NCI-H1930 (cell line): ENCODE measurements around the gene GPR132.
A peak's percentile ranks its signal among the peaks of the same experiment; 100 is the strongest.
"Not testable (repeated sequence)": the region's sequence is repeated elsewhere in the genome, so short reads cannot be mapped to it uniquely, and the experiment has no call there.

Source experiments
- DNase-seq, 2 experiments: peaks; one replicate each; lab custom pipeline; 2025; lab: John Stamatoyannopoulos, UW

Gene GPR132, protein sequence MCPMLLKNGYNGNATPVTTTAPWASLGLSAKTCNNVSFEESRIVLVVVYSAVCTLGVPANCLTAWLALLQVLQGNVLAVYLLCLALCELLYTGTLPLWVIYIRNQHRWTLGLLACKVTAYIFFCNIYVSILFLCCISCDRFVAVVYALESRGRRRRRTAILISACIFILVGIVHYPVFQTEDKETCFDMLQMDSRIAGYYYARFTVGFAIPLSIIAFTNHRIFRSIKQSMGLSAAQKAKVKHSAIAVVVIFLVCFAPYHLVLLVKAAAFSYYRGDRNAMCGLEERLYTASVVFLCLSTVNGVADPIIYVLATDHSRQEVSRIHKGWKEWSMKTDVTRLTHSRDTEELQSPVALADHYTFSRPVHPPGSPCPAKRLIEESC

DNA sequence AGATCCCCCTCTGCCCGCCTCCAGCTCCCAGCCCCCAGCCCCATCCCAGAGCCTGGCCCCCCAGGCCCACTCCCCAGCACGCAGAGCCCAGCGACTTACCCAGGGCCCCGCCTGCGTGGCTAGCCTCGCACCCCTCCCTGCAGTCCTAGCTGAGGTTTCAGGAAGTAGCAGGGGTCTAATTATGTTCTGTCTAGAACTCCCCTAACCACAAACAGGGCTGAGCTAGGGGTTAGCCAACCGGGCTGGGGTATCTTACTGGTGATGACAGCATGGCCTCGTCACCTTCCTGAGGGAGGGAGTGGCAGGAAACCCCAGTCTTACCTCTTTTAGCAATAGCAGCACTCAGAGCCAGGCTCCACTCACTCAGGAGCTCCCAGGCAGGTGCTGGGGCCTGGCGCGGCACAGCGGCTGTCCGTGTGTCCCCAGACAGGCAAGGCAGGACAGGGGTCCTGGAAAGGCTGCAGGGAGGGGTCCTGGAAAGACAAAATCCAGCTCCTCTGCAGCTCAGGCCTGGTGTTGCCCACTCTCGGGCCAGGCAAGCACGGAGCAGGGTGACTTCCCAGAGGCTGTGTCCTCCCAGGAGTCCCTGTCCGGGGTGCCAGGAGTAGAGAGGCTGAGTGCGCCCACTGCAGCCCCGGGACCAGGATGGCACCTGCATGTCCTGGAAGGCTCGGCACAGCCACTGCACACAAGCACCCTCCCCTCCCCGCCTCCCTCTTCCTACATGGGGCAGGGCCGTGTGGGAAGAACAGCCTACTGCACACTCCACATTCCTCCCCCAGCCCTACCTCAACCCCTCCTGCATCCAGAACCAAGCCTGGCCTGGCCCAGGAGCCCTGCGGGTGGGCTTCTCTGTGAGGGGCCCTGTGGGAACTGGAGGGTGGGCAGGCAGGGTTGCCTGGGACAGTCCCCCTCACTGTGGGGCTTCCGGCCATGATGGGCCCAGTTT is at the start of gene GPR132:
TSS of gene GPR132 (minus strand) at position 151 of the 949 bp plus-strand sequence. CDS start 10,010 bp downstream, outside the sequence.
- no peak for DNase-seq

DNA sequence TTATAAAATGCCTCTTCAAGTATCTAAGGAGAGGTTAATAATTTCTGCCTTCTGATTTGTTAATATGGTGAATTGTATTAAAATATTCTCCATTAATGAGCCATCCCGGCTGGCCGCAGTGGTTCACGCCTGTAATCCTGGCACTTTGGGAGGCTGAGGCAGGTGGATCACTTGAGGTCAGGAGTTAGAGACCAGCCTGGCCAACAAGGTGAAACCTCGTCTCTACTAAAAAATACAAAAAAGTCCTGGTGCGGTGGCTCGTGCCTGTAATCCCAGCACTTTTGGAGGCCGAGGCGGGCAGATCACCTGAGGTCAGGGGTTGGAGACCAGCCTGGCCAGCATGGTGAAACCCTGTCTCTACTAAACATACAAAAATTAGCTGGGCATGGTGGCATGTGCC is 44.0 kb upstream of the GPR132 start:
- not testable (repeated sequence) for DNase-seq

DNA sequence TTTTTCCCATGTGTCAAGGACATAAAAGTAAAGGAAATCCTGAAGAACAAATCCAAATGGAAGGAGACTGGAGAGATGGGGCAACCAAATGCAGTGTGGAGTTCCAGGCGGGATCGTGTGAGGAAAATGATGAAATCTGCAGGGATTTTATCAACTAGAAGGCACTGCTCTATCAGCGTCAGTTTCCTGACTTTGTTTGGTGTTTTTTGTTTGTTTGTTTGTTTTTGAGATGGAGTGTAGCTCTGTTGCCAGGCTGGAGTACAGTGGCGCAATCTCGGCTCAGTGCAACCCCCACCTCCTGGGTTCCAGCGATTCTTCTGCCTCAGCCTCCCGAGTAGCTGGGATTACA is 43.3 kb upstream of the GPR132 start:
- no peak for DNase-seq

DNA sequence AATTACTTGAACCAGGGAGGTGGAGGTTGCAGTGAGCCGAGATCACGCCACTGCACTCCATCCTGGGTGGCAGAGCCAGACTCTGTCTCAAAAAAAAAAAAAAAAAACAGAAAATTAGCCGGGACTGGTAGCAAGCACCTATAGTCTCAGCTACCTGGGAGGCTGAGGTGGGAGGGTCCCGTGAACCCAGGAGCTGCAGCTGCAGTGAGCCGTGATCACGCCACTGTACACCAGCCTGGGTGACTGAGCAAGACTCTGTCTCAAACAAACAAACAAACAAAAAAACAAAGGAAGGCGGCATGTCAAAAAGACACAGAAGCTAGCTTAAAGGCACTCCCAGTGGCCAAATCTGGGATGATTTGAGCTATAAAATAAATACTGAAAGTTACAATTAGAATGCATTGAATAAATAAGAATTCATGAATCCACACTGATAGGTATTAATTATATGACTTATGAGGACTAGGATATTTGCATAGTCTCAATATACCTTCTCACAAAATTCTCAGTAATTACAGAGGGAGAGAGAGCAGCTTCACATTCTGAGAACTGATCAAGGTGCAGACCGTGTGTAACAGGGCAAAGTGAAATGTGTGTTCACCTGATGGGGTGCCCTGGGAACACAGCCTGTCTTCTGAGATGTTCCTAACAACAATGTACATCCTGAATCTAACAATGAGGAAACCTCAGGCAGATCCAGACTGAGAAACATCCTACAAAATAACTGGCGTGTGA is 42.7 kb upstream of the GPR132 start:
- DNase-seq: no peak

DNA sequence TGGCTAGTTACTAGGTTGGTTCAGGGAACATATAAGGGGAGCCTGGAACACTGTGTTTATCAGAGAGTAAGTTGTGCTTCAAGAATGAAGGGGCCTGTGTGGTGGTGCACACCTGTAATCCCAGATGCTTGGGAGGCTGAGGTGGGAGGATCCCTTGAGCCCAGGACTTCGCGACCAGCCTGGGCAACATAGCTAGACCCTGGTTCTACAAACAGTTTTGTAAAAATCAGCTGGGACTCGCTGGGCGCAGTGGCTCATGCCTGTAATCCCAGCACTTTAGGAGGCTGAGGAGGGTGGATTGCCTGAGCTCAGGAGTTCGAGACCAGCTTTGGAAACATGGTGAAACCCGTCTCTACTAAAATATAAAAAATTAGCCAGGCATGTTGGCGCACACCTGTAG is 42.1 kb upstream of the GPR132 start:
- no peak for DNase-seq

DNA sequence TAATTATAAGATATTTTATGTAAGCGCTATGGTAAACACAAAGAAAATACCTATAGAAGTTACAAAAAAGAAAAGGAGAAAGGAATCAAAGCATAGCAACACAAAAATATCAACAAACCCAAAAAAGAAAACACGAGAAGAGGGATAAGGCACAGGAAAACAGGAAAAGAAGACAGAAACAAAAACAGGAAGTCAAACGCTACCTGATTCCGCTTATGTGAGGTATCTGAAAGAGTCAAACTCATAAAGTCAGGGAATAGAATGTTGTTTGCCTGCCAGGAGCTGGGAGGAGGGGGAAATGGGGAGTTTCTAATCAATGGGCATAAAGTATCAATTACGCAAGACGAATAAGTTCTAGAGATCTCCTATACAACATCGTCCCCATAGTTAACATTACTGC is 39.9 kb upstream of the GPR132 start:
- no peak for DNase-seq

DNA sequence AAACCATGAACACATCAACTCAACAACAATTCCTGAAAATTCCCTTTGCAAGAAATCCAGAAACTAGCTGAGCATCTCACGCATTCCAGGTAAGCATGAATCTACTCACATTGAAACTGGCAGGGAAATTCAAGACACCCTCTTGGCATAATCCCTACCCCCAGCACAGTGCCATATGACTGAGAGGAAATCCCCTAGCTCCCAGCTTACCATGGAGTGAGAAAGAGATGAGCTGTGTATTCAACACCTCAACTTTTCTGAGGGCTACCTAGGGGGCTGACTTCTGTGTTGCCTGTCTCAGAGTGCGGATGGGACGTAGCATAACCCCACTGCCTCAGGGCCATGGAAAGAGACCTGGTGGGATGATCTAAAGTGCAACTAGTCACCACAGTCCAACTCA is 37.7 kb upstream of the GPR132 start:
- no peak for DNase-seq

DNA sequence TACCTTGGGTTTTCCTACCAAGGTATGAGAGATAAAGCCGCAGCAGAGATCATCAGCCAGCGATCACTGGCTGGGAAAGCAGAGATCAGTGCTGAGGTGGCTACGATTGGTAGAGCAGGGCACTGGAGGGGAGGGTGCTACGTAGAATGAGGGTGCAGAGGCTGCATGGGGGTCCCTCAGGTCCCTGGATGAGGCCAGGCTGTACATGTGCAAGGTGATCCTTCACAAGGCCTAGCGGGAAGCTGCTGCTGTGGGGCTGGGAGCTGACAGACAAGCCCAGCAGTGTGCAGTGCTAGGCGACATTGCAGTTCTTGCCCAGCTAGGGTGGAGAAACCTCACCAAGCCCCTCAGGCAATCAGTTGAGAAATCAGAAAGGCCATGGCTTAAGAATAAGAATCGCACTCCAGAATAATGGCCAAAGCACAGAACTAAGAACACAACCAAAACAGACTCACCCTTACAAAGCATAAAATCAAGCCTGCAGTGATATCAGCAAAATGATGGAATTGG is 37.2 kb upstream of the GPR132 start:
- no peak for DNase-seq

DNA sequence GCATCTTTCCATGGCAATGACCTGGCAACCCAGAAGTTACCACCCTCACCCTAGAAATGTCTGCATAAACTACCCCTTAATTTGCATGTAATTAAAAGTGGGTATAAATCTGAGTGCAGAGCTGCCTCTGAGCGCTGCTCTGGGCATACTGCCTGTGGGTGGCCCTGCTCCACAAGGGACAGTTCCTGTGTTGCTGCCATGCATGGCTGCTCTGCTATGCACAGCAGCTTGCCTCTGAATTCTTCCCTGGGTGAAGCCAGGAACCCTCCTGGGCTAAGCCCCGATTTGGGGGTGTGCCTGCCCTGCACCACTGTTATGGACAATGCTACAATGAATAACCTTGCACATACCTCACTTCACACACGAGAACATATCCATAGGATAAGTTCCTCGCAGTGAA is 35.7 kb upstream of the GPR132 start:
- no peak for DNase-seq

DNA sequence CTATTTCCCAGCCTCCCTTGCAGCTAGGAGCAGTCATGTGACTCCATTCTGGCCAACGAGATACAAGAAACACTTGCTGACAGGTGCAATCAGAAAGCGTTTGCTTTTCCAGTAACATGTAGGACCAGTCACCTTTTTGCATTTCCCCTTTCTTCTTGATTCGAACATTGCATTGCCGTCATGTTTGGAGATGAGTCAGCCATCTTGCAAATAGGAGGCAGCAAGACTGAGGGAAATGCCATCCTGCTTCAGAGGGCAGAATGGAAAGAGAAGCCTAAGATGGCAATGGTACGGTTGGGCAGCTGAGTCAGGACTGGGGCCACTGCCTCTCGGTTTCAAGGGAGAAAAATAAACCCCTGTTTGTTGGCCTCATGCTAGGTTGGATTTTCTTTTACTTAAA is 34.5 kb upstream of the GPR132 start:
- DNase-seq: no peak

DNA sequence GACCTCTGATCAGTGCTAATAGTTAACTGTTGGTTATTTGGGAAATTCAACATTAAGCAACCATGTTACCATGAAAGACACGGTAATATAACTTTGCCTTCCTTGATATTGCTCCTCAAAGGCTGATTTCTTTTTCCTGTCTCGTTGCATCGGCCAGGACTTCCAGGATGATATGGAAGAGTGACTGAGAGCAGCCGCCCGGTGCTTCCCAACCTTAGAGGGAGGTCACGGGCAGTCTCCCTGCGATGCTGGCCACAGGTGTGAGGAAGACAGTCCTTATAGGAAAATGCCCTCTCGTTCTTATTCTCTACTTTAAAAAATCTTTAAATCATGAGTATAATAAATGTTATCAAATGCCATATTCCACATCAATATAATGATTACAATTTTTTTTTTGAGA is 33.1 kb upstream of the GPR132 start:
- DNase-seq: no peak

DNA sequence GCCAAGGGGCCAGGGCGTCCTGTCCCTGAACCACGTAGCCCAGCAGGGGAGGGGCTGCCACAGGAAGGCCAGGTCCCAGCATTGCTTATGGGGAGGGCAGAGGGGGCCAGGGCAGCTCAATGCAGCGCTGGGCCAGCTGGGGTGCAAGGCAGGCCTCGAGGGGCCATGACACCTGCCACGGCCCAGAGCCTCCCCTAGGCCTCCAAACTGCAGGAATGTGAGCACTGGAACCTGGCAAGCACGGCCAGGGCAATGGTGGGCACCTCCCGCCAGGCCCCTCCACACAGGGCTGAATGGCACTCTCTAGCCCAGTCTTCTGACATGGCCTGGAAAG is 32.5 kb upstream of the GPR132 start:
- DNase-seq: no peak

DNA sequence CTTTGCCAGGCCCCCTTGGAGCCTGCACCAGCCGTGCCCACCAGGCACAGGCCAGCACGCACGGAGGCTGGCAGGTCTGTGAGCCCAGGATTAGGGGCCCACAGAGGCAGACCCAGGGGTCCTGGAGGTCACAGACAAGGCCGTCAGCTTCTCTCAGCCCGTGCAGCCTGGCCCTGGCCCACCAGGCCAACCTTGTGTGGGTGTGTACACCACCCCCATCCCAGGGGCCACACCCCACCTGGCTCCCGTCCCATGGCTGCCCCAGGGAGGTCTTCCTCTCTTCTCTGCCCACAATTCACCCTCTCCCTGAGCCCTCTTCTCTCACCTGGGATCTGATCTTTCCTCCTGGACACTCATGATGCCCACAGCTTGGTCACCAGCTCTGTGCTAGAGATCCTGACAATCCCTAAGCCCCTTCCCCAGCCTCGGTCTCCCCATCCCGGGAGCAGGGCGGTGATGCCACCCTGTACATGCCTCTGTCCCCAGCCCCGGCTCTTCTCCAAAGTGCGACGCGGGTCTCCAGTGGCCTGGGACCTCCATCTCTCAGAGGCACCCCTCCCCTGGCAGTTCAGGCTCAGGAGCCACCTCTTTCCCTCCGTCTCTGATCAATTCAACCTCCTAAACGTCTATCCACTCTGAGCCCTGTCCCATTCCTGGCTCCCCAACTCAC is 31.1 kb upstream of the GPR132 start:
- no peak for DNase-seq

DNA sequence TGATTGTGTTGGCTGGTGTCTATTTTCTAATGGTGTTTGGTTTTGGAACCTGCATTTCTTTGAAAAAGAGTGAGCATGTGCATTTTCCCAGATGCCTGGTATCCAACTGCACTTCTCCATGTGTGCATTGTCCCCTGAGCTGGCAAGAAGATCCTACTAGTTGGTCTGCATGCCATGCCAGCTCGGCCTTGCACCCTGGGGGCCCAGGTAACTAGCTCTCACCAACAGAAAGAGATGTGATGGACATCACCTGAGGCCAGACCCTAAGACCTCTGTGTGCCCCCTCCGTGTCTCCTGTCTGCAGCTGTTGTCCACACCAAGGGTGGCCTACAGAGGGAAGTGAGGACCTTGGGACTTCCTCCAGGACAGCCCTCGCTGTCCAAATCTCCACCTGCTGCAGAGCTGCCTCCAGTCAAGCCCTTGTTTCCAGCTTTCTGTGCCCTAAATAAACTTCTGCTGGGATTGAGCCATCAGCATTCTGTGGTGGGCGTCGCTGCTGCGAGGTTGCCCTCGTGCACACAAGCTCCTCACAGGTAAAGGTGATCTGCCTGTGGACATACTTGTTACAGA is 30.1 kb upstream of the GPR132 start:
- DNase-seq: no peak

DNA sequence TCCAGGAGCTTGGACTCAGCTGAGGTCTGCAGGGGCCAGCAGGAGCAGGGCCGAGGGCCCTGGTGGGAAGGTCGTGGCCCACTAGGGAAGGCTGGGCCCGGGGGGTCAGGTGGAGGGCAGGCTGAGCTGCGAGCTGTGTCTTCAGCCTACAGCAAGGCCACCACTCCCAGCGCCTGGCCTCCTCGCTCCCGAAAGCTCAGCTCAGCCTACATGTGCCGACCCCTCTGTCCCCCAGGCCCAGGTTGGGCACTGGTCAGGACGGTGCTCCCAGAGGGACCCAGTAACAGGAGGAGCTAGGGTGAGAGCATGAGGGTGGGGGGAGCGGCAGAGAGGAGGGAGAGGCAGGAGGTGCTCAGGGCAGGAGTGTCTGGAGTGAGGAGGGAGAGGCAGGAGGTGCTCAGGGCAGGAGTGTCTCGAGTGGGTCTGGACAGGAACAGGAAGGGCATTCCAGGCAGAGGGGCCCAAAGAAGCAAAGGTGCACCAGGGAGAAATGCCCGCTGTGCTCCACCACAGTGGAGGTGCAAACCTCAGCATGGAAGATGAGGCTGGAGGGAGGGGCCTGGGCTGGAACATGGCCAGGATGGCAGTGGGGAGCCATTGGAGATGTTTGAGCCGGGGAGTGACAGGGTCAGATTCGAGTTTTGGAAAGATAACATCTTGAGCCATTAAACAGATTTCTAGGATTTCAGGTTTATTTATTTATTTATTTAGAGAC is 29.1 kb upstream of the GPR132 start:
- no peak for DNase-seq

DNA sequence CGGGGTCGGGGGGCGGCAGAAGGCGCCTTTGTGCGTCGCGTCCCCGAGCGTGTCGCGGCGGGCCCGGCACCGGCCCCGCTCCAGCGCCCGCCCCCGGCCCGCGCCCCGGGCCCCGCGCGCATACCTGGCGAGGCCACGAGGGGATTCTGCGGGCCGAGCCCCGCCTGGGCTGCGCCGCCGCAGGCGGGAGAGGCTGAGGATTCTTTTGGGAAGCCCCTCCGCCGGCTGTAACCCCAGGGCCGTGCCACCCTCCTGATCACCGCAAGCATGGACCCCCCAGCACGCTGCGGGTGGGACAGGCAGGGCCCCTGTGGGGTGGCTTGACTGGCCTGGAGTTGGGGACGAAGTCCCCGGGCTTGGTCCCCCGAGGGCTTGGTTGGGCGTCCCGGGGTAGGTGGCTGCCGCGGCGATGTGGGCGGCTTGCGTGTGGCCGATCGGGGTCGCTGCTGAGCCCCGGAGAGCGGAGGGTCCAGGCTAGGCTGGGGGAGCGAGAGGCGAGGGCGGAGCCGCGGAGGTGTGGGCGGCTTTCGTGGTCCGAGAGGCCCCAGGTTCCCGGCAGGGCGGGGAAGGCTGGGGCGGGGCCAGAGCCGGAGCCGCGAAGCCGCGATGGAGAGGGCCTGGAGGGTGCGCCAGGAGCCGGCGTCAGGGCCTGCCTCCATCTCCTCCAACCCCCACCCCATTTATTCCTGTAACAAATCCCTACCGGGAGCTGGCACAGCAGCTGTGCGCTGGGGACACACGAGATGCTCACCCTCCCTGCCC is 28.4 kb upstream of the GPR132 start:
- DNase-seq: peak; percentile 53 to 69

DNA sequence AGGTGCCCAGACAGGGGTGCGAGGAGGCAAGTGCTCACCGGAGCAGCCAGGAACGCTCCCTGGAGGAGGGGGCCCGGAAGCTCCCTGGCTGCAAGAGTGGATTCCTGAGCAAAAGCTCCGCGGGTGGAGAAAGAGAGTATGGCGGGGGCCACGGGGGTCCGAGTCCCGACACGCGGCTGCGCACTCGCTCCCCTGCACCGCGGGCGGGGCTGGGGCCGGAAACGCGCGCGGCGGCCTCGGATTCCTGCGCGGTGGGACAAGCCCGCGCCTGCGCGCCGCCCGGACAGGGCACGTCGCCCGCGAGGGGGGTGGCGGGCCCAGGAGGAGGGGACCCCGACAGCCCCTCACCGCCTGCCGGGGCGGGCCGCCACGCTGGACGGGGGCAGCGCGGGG is 27.8 kb upstream of the GPR132 start:
- DNase-seq: peak in 1 of 2 experiments; percentile 47

DNA sequence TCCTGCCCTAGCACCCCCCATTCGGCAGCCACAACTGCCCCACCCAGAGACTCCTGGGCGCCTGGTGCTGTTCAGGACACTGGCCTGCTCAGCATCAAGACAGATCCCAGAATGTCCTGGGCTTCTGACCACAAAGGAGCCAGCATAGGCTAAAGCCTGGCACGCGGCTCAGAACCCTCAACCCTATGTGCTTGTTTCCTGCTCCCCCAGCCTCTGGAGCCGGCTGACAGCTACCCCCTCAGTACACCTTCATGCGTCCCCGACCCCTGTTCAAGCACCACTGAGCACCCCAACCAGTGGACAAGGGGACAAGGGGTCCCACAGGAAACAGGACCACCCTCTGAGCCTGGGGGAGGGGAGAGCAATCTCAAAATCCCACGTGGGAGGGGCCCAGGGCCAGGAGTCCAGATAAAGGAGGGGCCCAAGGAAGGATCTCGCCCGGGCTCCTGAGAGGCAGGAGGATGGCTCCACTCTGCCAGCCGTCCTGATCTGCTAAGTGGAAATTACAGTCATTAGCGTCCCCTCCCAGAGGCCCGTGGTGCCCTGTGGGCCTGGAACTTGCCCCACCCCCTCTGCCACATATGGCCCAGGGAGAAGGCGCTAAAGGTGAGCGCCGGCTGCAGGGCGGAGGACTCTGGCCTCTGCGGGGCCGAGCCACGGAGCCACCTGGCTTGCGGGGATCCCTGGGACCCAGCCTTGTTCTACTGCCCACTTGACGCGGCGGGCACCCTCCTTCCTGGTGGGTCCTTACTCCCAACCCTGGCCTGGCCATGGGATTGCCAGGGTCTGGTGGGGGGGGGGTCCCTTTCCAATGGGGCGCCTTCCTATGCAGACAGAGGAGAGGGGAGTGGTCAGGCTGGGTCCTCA is 27.2 kb upstream of the GPR132 start:
- no peak for DNase-seq

DNA sequence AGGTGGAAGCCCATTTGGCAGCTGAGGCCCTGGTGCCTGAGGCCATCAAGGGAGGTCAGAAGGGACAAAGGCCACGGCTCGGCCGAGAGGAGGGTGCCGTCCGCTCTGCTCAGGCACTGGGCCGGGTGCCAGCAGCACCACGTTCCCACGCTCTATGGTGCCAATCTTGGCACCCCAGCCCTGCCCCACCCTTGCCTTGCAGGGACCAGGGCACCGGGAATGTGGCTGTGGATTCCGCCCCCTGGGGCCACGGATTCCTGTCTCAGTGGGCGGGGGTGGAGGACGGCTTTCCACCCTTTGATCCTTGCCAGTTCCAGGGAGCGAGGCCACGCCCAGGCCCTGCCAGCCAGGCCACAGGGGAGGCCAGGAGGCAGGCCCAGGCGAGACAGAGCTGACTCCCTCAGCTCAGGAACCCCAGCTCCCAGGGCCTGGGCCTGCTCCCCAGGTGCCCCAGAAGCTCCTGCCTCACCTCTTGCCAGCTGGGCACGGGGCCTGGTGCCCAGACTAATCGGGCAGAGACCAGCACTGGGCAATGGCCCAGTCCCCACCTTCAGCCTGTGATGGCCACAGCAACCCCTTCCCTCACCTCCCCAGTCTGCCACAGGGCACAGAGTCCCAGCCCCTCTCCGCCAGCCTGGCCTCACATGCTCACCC is 26.4 kb upstream of the GPR132 start:
- no peak for DNase-seq
